Fibroblast of the conjunctiva (primary cell): Measurements from ENCODE around the gene TLNRD1.
A peak's percentile ranks its signal among the peaks of the same experiment; 100 is the strongest.

ENCODE experiments used
- DNase-seq: peaks from one replicate; pipeline ENCODE4 v3.0.0-alpha.2; 2010; ENCODE audit warnings: low read depth

The TLNRD1 gene

GRCh38 chr15:81029414-81030300 lies 28.9 kb downstream of the TLNRD1 start:
- DNase-seq = no peak

DNA sequence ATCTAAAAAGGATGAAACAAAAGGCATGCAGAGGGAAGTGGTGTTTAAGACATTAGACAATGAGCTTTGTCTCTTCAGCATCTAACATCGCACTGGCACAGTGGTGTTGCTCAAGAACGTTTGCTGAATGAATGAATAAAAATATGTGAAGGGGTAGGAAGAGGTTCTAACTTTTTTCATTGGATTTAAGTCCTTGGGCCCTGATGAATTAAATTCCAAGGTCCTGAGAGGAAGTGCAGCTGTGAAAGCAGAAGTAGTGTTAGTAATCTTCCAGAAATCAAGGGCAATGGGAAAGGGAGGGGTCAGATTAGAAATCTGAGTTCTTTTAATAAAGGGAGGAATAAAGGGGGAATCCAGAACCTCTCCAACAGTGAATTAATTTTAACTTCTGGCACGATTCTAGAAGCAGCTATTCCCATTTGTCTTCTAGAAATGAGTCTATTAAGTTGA lies 29.6 kb downstream of the TLNRD1 start:
- DNase-seq = no peak

- no peak for DNase-seq
These were observed 30.5 kb downstream of the TLNRD1 start for GRCh38 chr15:81031203-81031602.

DNA sequence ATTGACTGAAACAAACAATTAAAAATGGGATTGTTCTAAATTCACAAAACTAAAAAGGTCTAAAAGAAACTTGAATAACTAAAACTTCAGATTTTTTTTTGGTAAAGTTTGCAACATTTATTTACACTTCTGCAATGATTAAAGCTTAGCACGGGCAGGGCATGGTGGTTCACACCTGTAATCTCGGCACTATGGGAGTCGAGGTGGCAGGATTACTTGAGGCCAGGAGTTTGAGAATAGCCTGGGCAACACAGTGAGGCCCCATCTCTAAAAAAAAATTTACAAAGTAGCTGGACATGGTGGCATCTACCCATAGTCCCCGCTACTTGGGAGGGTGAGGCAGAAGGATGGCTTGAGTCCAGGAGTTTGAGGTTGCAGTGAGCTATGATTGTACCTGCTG lies 31.6 kb downstream of the TLNRD1 start:
- DNase-seq = no peak

GRCh38 chr15:81032818-81033217 lies 32.1 kb downstream of the TLNRD1 start:
- no peak for DNase-seq

- no peak for DNase-seq
These were observed 32.8 kb downstream of the TLNRD1 start for GRCh38 chr15:81033508-81033907.

DNA sequence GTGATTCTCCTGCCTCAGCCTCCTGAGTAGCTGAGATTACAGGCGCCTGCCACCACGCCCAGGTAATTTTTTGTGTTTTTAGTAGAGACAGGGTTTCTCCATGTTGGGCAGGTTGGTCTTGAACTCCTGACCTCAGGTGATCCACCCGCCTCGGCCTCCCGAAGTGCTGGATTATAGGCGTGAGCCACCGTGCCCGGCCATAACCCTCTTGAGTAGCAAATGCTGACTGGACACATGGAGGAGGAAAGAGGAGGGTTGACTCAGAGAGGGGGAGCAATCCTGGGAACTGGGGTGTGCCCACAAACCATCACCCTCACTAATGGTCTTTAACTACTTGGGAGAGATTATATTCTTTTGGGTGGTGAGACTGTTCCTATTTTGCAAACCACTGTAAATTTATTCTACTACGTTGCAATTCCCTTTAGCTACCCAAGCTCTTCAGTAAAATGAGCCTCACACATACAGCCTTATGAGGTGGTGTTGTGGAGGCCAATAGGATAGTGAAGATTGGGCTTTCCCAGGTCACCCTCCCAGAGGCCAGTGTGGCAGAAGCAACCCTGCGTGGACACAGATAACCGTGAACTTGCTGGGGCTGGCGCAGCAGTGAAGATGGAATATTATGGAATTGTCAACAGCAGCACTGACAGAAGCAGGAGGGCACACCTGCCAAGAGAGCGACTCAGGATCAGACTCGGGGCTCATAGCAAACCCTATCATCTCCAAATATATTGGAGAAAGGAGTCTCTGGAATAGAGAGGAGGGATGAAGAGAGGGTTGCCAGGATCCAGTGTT lies 37.4 kb downstream of the TLNRD1 start:
- no peak for DNase-seq

DNA sequence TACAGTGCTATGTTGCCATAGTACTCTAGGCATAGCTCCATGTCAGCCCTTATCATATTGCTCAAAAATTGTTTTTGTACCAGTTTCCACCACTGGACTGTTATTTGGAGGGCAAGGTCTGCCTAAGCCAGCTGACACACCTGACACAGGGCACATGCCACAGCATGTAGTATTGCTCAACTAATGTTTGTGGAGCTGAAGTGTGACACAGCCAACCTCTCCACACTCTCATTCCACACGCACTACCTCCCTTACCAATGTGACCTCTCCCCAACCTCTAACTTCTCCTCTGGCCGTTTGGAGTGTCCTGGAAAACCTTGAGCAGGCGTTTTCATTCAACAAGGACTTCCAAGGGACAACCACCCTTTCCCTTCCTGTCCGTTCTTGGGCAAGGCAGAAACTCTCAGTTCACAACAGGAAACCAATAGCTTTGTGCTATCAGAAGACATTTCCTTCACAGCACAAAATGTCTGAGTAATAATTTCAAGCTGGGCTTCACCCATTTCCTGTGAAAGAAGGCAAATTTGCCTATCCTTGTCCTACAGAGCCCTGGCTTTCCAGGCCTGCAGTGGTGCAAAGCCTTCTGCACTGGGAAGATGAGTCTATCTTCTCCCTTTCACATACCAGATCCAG lies 38.4 kb downstream of the TLNRD1 start:
- no peak for DNase-seq

DNA sequence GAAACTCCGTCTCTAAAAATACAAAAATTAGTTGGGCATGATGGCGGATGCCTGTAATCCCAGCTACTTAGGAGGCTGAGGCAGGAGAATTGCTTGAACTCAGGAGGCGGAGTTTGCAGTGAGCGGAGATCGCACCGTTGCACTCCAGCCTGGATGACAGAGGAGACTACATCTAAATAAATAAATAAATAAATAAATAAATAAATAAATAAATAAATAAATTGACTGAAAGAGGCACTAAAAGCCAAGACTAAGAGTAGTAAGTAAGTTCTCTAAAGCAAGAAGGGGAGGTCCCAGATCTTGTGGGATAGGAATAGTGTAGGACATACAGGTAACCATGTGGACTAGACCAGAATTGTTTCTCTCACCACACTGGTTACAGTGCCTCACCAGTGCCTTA lies 40.0 kb downstream of the TLNRD1 start:
- no peak for DNase-seq

- no peak for DNase-seq
These were observed 42.7 kb downstream of the TLNRD1 start for GRCh38 chr15:81043281-81043934.

DNA sequence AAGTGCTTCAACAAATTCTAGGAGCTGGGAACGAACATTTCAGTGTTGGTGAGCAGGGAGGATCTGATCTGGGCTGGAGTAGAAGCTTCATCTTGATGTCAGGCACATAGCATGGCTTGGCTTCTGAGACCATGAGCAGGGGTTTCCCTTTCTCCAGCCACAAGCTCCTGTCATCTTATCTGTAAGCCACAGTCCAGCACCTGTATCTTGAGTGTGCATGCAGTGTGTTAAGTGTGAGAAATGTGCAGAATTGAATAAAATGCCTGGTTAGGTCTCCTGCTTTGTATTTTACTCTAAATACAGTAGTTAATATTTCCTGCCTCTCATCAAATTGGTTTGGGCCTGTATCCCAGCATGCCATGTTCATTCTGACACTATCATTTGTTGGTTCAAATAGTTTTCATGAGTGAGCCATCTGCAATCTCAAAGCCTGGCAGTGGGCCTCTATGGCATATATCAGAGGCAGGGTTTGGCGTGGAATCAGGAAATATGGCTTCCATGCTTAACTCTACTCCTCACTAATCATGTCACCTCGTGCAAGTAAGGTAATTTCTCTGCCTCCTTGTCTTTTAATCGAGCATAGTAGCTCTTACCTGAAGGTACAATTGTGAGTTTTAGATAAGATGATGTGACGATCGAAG lies 43.3 kb downstream of the TLNRD1 start:
- no peak for DNase-seq

DNA sequence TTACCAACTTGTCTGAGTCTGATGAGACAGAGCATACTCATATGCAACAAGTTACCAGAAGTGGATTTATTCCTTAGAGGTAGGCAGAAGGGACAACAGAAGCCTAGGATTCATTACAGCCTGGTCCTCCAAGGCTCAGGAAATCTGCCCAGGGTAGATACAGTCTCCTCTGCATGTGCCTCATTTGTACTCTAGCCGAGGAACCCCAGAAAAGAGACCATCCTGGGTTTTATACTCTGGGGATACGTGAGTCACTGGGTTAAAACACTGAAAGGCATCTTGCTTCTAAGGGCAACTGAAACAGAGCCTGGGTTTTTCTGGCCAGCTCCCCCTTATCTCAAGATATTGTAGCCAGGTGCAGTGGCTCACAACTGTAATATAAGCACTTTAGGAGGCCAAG lies 45.6 kb downstream of the TLNRD1 start:
- DNase-seq = no peak

DNA sequence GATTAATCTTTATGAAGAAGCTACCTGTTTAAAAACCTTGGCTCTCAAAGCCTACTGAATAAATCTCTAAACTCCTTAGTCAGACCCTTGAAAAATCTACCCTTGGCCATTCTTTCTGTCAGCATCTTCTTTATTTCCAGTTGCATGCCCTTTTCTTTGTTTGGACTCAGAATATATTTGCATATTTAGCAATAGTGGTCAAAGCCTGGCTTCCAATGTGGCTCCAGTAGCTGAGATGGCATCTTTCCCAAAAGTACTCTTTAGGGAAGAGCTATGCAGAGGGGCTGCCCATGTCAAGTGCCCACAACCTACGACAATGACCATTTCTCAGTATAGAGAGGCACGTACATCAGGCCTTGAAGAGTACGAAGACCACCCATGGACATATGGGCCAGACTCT lies 47.2 kb downstream of the TLNRD1 start:
- DNase-seq = no peak

- DNase-seq = no peak
These were observed 49.1 kb downstream of the TLNRD1 start for GRCh38 chr15:81049835-81050234.

GRCh38 chr15:81050259-81050658 lies 49.5 kb downstream of the TLNRD1 start:
- no peak for DNase-seq

- DNase-seq = no peak
These were observed 50.1 kb downstream of the TLNRD1 start for GRCh38 chr15:81050805-81051204.

DNA sequence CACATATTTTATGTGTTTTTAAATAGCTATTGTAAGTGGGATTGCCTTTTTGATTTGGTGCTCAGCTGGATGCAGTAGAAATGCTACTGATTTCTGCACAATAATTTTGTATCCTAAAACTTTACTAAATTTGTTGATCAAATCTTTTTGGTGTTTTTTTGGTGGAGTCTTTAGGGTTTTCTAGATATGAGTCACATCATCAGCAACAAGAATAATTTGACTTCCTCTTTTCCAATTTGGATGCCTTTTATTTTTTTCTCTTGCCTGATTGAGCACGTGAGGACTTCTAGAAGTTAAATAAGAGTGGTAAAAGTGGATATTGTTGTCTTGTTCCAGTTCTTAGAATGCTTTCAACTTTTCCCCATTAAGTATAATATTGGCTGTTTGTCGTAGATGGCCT lies 51.3 kb downstream of the TLNRD1 start:
- DNase-seq = no peak

DNA sequence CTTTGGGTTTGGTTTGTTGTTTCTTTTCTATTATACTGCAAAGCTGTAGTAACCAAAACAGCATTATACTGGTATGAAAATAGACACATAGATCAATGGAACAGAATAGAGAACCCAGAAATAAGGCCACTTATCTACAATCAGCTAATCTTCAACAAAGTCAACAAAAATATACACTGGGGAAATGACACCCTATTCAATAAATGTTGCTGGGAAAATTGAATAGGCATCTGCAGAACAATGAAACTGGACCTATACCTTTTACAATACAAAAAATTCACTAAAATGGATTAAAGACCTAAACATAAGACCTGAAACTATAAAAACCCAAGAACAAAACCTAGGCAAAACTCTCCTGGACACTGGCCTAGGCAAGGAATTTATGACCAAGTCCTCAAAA lies 52.9 kb downstream of the TLNRD1 start:
- no peak for DNase-seq

GRCh38 chr15:81054236-81054635 lies 53.5 kb downstream of the TLNRD1 start:
- peak; percentile 50 for DNase-seq
